H1 (cell line): Measurements from ENCODE around the gene STBD1. TPM values are rescaled to one million over a fixed set of nuclear protein-coding genes. Genes with fewer than 3 reads are reported as not detected.

ENCODE experiments used
- CTCF ChIA-PET: fragments of 300-600 bp; sonication (Branson Sonifier 250); formaldehyde crosslinking; loops from one replicate; lab custom pipeline; 2021; ENCODE audit not compliant: partially characterized antibody; lab: Charles Lee
- POLR2A ChIA-PET: fragments of 300-600 bp; sonication (Branson Sonifier 250); formaldehyde crosslinking; loops from one replicate; lab custom pipeline; 2021; ENCODE audit warnings: inconsistent platforms; ENCODE audit not compliant: partially characterized antibody; lab: Charles Lee
- DNase-seq, 2 experiments: peaks; one replicate each; pipeline versions ENCODE4 v3.0.0 to v3.0.0-alpha.2; 2010 to 2022; ENCODE audit warnings: low spot score in 2 of 2, low read depth in 1 of 2, mixed read lengths in 1 of 2
- FAIRE-seq: peaks from 2 replicates; lab custom pipeline; 2011; peaks lifted over from hg19 to GRCh38; lab: Jason Lieb, UNC
- H2AFZ ChIP-seq: 2 replicates; pipeline ENCODE4 v1.8.1; 2012; ENCODE audit warnings: low read length, inconsistent platforms
- H2AK5ac ChIP-seq: 2 replicates; pipeline ENCODE4 v1.6.1; 2013; ENCODE audit warnings: low read depth, low read length
- H2BK120ac ChIP-seq: replicated peaks from 2 replicates; pipeline ENCODE3; 2013; ENCODE audit warnings: low read depth, low read length, inconsistent platforms
- H2BK12ac ChIP-seq: 2 replicates; pipeline ENCODE4 v1.6.1; 2013; ENCODE audit warnings: low read depth, low read length
- H2BK15ac ChIP-seq: 2 replicates; pipeline ENCODE4 v1.6.1; 2013; ENCODE audit warnings: low read length
- H2BK20ac ChIP-seq: 2 replicates; pipeline ENCODE4 v1.6.1; 2013; ENCODE audit warnings: low read length
- H2BK5ac ChIP-seq: 2 replicates; pipeline ENCODE4 v1.6.1; 2013; ENCODE audit warnings: low read depth, low read length
- H3K14ac ChIP-seq: 2 replicates; pipeline ENCODE4 v1.6.1; 2013; ENCODE audit warnings: inconsistent platforms; ENCODE audit not compliant: insufficient read length
- H3K18ac ChIP-seq: 2 replicates; pipeline ENCODE4 v1.6.1; 2013; ENCODE audit warnings: low read length; ENCODE audit errors: extremely low read depth
- H3K23ac ChIP-seq: 2 replicates; pipeline ENCODE4 v1.6.1; 2013; ENCODE audit warnings: inconsistent platforms; ENCODE audit not compliant: insufficient read length
- H3K23me2 ChIP-seq: 2 replicates; pipeline ENCODE4 v1.6.1; 2013; ENCODE audit warnings: low read depth, low read length
- H3K27ac ChIP-seq: 2 replicates; pipeline ENCODE4 v1.6.1; 2011; ENCODE audit warnings: low read depth, low read length, inconsistent platforms
- H3K27me3 ChIP-seq, 4 experiments: replicated peaks in 1 of 4; 1 replicate in 1 of 4; 2 replicates in 3 of 4; pipeline versions ENCODE4 v1.6.1 to v1.8.1; 2011 to 2013; ENCODE audit warnings: low read length in 3 of 4, mild to moderate bottlenecking in 3 of 4, inconsistent platforms in 2 of 4, mixed read lengths in 2 of 4, moderate library complexity in 1 of 4; ENCODE audit not compliant: control insufficient read depth in 3 of 4, insufficient read depth in 3 of 4; ENCODE audit errors: extremely low read depth in 1 of 4
- H3K36me3 ChIP-seq, 4 experiments: 2 replicates each; pipeline versions ENCODE4 v1.6.1 to v1.8.1; 2011 to 2013; ENCODE audit warnings: mild to moderate bottlenecking in 4 of 4, low read length in 3 of 4, moderate library complexity in 2 of 4, control low read depth in 1 of 4, inconsistent platforms in 1 of 4; ENCODE audit not compliant: insufficient read depth in 4 of 4, control insufficient read depth in 2 of 4
- H3K4ac ChIP-seq: replicated peaks from 2 replicates; pipeline ENCODE3; 2013; ENCODE audit warnings: low read length, low read depth, mixed read lengths, inconsistent platforms; ENCODE audit not compliant: insufficient read length
- H3K4me1 ChIP-seq, 4 experiments: replicated peaks in 1 of 4; 1 replicate in 1 of 4; 2 replicates in 3 of 4; pipeline versions ENCODE4 v1.6.1 to v1.8.1; 2011 to 2013; ENCODE audit warnings: low read length in 3 of 4, inconsistent platforms in 2 of 4, mixed read lengths in 1 of 4; ENCODE audit not compliant: insufficient read depth in 4 of 4, control insufficient read depth in 3 of 4
- H3K4me2 ChIP-seq, 2 experiments: 2 replicates each; pipeline versions ENCODE4 v1.6.1 to v1.8.1; 2011 to 2013; ENCODE audit warnings: low read depth in 2 of 2, low read length in 2 of 2, control low read depth in 1 of 2, inconsistent platforms in 1 of 2, mild to moderate bottlenecking in 1 of 2; ENCODE audit not compliant: insufficient read depth in 1 of 2
- H3K4me3 ChIP-seq, 4 experiments: fragments of 200-600, 300-600 bp in 1 of 4; sonication (generic), shearing (Covaris generic), sonication (Bioruptor Twin) in 1 of 4; 2 replicates each; pipeline versions ENCODE4 v1.5.1 to v1.8.1; 2011 to 2016; ENCODE audit warnings: low read length in 4 of 4, low read depth in 3 of 4, control low read depth in 2 of 4, inconsistent platforms in 2 of 4, mild to moderate bottlenecking in 2 of 4, mixed read lengths in 1 of 4, moderate library complexity in 1 of 4; ENCODE audit not compliant: insufficient read depth in 2 of 4; ENCODE audit errors: extremely low read depth in 1 of 4
- H3K56ac ChIP-seq: replicated peaks from 2 replicates; pipeline ENCODE3; 2013; ENCODE audit warnings: low read depth, mild to moderate bottlenecking, mixed read lengths, low read length, inconsistent platforms; ENCODE audit not compliant: insufficient read length
- H3K79me1 ChIP-seq: 2 replicates; pipeline ENCODE4 v1.6.1; 2013; ENCODE audit warnings: low read depth, low read length, control low read depth
- H3K79me2 ChIP-seq, 2 experiments: 2 replicates each; pipeline versions ENCODE4 v1.6.1 to v1.8.1; 2012 to 2013; ENCODE audit warnings: low read length in 2 of 2, mild to moderate bottlenecking in 2 of 2, inconsistent platforms in 1 of 2; ENCODE audit not compliant: insufficient read depth in 2 of 2, control insufficient read depth in 1 of 2
- H3K9ac ChIP-seq, 4 experiments: replicated peaks in 1 of 4; 1 replicate in 1 of 4; 2 replicates in 3 of 4; pipeline versions ENCODE4 v1.6.1 to v1.8.1; 2011 to 2013; ENCODE audit warnings: low read depth in 3 of 4, low read length in 3 of 4, control low read depth in 2 of 4, mild to moderate bottlenecking in 2 of 4, moderate library complexity in 2 of 4, inconsistent platforms in 1 of 4; ENCODE audit errors: extremely low read depth in 1 of 4
- H3K9me3 ChIP-seq, 2 experiments: 2 replicates each; pipeline versions ENCODE4 v1.6.1 to v1.8.1; 2012 to 2013; ENCODE audit warnings: mild to moderate bottlenecking in 2 of 2, moderate library complexity in 2 of 2, control low read depth in 1 of 2, inconsistent platforms in 1 of 2, low read depth in 1 of 2, low read length in 1 of 2, mixed read lengths in 1 of 2; ENCODE audit not compliant: insufficient read depth in 2 of 2
- H4K20me1 ChIP-seq, 2 experiments: replicated peaks in 1 of 2; 2 replicates each; pipeline versions ENCODE3 to v1.8.1; 2011 to 2013; ENCODE audit warnings: inconsistent platforms in 2 of 2, low read length in 2 of 2, mild to moderate bottlenecking in 1 of 2; ENCODE audit not compliant: insufficient read depth in 2 of 2, control insufficient read depth in 1 of 2
- H4K5ac ChIP-seq: 2 replicates; pipeline ENCODE4 v1.6.1; 2013; ENCODE audit warnings: low read length, low read depth, mixed read lengths, inconsistent platforms; ENCODE audit not compliant: insufficient read length
- H4K8ac ChIP-seq: 2 replicates; pipeline ENCODE4 v1.8.0; 2013; ENCODE audit warnings: mild to moderate bottlenecking, moderate library complexity, low read length, inconsistent platforms; ENCODE audit not compliant: insufficient read depth; ENCODE audit errors: extremely low read depth
- H4K91ac ChIP-seq: replicated peaks from 2 replicates; pipeline ENCODE3; 2013; ENCODE audit warnings: low read length, mixed read lengths, inconsistent platforms; ENCODE audit not compliant: insufficient read length
- BRCA1 ChIP-seq: IDR thresholded peaks from 2 replicates; pipeline ENCODE4 v1.6.1; 2012; ENCODE audit warnings: low read depth, low read length, improper control_type of control experiment
- CBX5 ChIP-seq: fragments of 300-800, 300-1000 bp; sonication (generic); IDR thresholded peaks from 2 replicates; pipeline ENCODE4 v1.7.1; 2016; ENCODE audit warnings: antibody characterized with exemption, low read length, low read depth
- CTBP2 ChIP-seq: IDR thresholded peaks from 2 replicates; pipeline ENCODE4 v1.7.0; 2011; ENCODE audit warnings: borderline replicate concordance, mild to moderate bottlenecking, moderate library complexity, mixed read lengths, low read length; ENCODE audit not compliant: insufficient read depth, insufficient read length
- CTCF ChIP-seq, 3 experiments: IDR thresholded peaks; 1 replicate in 2 of 3; 2 replicates in 1 of 3; pipeline versions ENCODE4 v1.5.1 to v1.6.1; 2011; ENCODE audit warnings: low read length in 3 of 3, mild to moderate bottlenecking in 3 of 3, inconsistent platforms in 2 of 3, low read depth in 1 of 3, moderate library complexity in 1 of 3; ENCODE audit not compliant: insufficient read depth in 1 of 3; ENCODE audit errors: control extremely low read depth in 1 of 3
- EGR1 ChIP-seq: IDR thresholded peaks from 2 replicates; pipeline ENCODE4 v1.6.1; 2011; ENCODE audit warnings: low read depth, low read length, borderline replicate concordance
- EZH2 ChIP-seq: fragments of 200-600 bp; sonication (generic); IDR thresholded peaks from 2 replicates; pipeline ENCODE4 v1.7.1; 2012; ENCODE audit warnings: low read depth, mild to moderate bottlenecking, moderate library complexity, low read length, inconsistent platforms; ENCODE audit not compliant: severe bottlenecking
- JUND ChIP-seq: IDR thresholded peaks from 2 replicates; pipeline ENCODE4 v1.6.1; 2011; ENCODE audit warnings: mild to moderate bottlenecking, improper control_type of control experiment, low read length
- KDM5A ChIP-seq: fragments of 200-600 bp; IDR thresholded peaks from 2 replicates; pipeline ENCODE4 v1.7.1; 2012; ENCODE audit warnings: mild to moderate bottlenecking, low read length, inconsistent platforms, mixed read lengths
- SIRT6 ChIP-seq: IDR thresholded peaks from one replicate; pipeline ENCODE4 v1.7.1; 2012; ENCODE audit warnings: low read length, inconsistent platforms
- SIX5 ChIP-seq: IDR thresholded peaks from 2 replicates; pipeline ENCODE4 v1.6.1; 2011; ENCODE audit warnings: mild to moderate bottlenecking, low read depth, low read length
- SP1 ChIP-seq: IDR thresholded peaks from 2 replicates; pipeline ENCODE4 v1.6.1; 2011; ENCODE audit warnings: low read depth, low read length
- SP4 ChIP-seq: IDR thresholded peaks from 2 replicates; pipeline ENCODE4 v1.6.1; 2012; ENCODE audit warnings: low read length, inconsistent platforms
- ZNF274 ChIP-seq: IDR thresholded peaks from 2 replicates; pipeline ENCODE4 v1.7.0; 2012; ENCODE audit warnings: low read length, borderline replicate concordance; ENCODE audit errors: extremely low read depth
- WGBS, 2 experiments: shearing (Covaris generic) in 1 of 2; methylation state at CpG; one replicate each; pipeline versions ENCODE4 v1.1.6 to v1.1.7; 2013 to 2015; ENCODE audit warnings: low lambda C conversion rate in 2 of 2, mixed read lengths in 2 of 2, inconsistent platforms in 1 of 2, low coverage in 1 of 2, missing lambda C conversion rate in 1 of 2; ENCODE audit not compliant: insufficient replicate concordance in 2 of 2, insufficient coverage in 1 of 2, insufficient read length in 1 of 2; ENCODE audit errors: extremely low coverage in 1 of 2, missing lambda C conversion rate in 1 of 2; 5-methylcytosine and 5-hydroxymethylcytosine counted together
- polyA plus RNA-seq, 7 experiments: library from polyadenylated mRNA; depleted of rRNA in 3 of 7; stranded (reverse) in 5 of 7; unstranded in 2 of 7; fragments of >200 nt in 5 of 7; fragments of 200-250 nt in 2 of 7; gene quantifications; 1 replicate in 5 of 7; 2 replicates in 1 of 7; 4 replicates in 1 of 7; pipeline versions ENCODE4 v1.2.1 to v1.2.3, GENCODE V29; 2011 to 2013; ENCODE audit warnings: missing spikeins in 2 of 7, mixed read lengths in 2 of 7
- total RNA-seq: library from RNA; stranded (reverse); fragmentation: NEBNext Ultra II Directional; extraction: Animal tissue kit (Norgen Biotek cat#: 25700); gene quantifications from 2 replicates; pipeline ENCODE4 v1.2.1, GENCODE V29; 2021

The STBD1 gene
- total and polyA plus RNA-seq, 2 of the 8 experiments (the other 6 are each of a cell fraction or from before 2014, with no cell fraction given) = 0.45 to 1.7 TPM

GRCh38 chr4:76272582-76272981 lies 34.0 kb upstream of the STBD1 start:
- 89% methylated on average over 1 of the region's 1 CpG; no CpG with 5 or more reads in 1 of the 2 experiments for WGBS, 2 experiments
- CTCF ChIA-PET = no interaction called here
- Histone ChIP-seq H2BK120ac (no peak overlapping the region), H4K20me1 (no peaks in the 10 kb centered on the region), H4K5ac (no peak overlapping the region), H3K9me3 (no peaks in the 10 kb centered on the region), H2BK5ac (no peak overlapping the region), H3K18ac (no peak overlapping the region), H3K4me2 (no peak overlapping the region), H3K79me1 (no peaks in the 10 kb centered on the region), H3K9ac (no peak overlapping the region), H3K56ac (no peak overlapping the region), H2AFZ (no peak overlapping the region), H3K27me3 (peaks cover 0 to 2% (median 0%) of the 10 kb centered on the region in 4 experiments; a peak in 1 of 7 replicates), H2BK12ac (no peak overlapping the region), H2AK5ac (no peak overlapping the region), H3K4me3 (no peak overlapping the region), H3K23ac (no peak overlapping the region), H3K79me2 (no peaks in the 10 kb centered on the region), H3K4ac (no peak overlapping the region), H4K8ac (no peak overlapping the region), H3K14ac (no peak overlapping the region), H3K4me1 (no peaks in the 10 kb centered on the region), H4K91ac (no peak overlapping the region), H3K27ac (no peak overlapping the region), H3K36me3 (no peaks in the 10 kb centered on the region), H2BK20ac (no peak overlapping the region), H3K23me2 (no peaks in the 10 kb centered on the region; the same call in 1 of the 2 replicates), H2BK15ac (no peak overlapping the region)
- DNase-seq (no peak), FAIRE-seq (no peak)
- POLR2A ChIA-PET = no interaction called here
- TF ChIP-seq CBX5 (no peak), SP1 (no peak), ZNF274 (no peak), EGR1 (no peak), SIX5 (no peak), KDM5A (no peak), JUND (no peak), CTCF (IDR thresholded peaks at IDR 0.05; ENCODE audit: control extremely low read depth in 1 of 3, insufficient read depth in 1 of 3, low read depth in 1 of 3, low read length in 3 of 3) (no peak), SIRT6 (no peak), EZH2 (no peak), BRCA1 (no peak), CTBP2 (no peak), SP4 (no peak)
